T-helper 9 cell (primary cell): Measurements from ENCODE around the gene SLC17A7.
"Not testable (repeated sequence)": the region's sequence is repeated elsewhere in the genome, so short reads cannot be mapped to it uniquely, and the experiment has no call there.

Experiments used
- DNase-seq: peaks from one replicate; pipeline ENCODE4 v3.0.0-alpha.2; 2020
- total RNA-seq, 2 donors: gene quantifications; one replicate each; lab custom pipeline; 2026; lab: John Stamatoyannopoulos, UW

The SLC17A7 gene
- 0 reads per million in 2 donors for total RNA-seq

DNA sequence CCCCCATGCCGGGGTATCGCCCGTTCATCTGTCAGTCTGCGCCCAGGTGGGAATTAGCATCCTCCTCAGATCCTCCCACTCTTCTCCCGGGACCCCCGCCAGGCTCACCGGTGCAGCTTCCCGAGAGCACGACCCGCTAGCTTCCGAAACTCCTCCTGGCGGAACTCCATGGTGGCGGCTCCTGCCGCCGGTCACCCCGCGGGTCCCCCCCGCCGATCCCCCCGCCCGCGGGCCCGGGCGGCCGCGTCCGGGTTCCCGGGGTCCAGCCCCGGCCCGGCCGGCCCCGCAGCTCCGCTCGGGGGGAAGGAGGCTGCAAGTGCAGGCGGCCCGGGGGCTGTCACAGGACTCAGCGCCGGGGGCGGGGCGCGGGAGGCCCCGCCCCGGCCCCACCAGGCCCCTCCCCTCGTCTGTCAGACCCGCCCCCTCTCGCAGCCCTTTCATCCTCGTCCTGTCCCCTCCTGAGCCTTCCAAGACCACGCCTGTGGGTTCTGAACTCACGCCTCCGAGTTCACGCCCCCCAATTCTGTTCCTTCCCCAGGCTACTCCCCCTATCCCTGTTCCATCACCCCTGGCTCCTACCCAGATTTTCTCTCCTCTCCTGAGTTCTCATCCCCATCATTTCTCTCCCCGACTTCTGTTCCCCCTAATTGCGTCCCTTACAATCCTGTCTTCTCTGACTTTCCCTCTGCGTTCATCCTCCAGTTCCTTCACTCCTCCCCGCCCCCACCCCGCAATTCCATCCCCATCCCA, at the start of gene SLC17A7:
Gene SLC17A7 (minus strand): TSS at position 318 of the 750 bp plus-strand sequence. CDS start 148 bp downstream, at position 170.
- DNase-seq: peak; percentile 40

DNA sequence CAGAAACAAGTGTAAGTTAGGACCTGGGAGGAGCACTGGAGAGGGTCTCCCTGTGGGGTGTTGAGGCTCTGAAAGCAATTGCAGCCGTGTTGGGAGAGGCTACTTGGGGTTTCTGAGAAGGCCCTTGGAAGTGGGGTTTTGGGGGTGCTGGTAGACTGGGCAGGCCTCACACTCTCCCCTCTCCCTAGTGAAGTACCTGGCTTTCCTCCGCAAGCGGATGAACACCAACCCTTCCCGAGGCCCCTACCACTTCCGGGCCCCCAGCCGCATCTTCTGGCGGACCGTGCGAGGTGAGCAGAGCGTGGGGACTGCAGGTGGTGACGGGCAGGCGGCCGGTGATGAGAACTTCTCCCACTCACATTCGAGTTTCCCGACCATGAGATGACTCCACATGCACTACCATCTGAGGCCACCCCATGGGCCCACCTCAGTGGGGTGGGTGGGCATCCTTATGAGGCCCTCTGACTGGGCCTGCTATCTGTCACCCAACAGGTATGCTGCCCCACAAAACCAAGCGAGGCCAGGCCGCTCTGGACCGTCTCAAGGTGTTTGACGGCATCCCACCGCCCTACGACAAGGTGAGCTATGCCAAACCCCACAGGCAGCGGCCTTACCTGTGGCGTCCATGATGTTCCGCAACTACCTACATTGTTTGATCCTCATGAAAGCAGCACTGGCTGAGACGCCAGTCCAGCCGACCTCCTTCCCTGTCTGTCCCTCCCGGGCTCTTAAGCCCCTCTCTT, 49.1 kb upstream of the SLC17A7 start:
- DNase-seq: no peak

DNA sequence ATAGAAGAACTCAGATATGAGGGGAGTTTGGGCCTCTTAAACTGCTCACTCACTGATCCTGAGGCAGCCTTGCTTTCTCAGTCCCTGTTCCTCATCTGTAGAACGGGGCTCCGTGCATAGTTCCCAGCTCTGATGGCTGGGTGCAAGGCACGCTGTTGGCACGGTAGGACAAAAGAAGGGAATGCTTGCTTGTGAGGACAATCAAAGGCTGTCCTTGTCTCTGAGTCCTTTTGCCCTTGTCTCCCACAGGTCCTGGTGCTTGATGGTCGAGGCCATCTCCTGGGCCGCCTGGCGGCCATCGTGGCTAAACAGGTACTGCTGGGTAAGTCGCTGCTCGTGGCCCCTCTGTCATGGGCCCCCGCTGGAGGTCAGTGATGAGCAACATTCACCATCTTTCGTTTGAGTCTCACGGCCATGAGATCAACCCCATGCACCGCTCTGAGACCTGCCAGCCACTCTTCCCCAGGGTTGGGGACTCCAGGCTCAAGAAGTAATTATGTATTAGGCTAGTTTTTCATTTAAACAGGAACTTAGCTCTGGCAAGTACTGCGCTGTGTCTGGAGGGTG, 48.4 kb upstream of the SLC17A7 start:
- no peak for DNase-seq

GRCh38 chr19:49488863-49489537, 47.7 kb upstream of the SLC17A7 start:
- DNase-seq: no peak

- DNase-seq: no peak
Observed at GRCh38 chr19:49488046-49488862, 46.9 kb upstream of the SLC17A7 start.

GRCh38 chr19:49487277-49488045, 46.1 kb upstream of the SLC17A7 start, which contains the start of gene RPL13A:
Gene RPL13A, plus strand, starts transcription at chr19:49487608. Its CDS starts 22 bp downstream, at chr19:49487630.
- peak; percentile 99 for DNase-seq

- DNase-seq: no peak
Observed at GRCh38 chr19:49486710-49487276, 45.5 kb upstream of the SLC17A7 start.

DNA sequence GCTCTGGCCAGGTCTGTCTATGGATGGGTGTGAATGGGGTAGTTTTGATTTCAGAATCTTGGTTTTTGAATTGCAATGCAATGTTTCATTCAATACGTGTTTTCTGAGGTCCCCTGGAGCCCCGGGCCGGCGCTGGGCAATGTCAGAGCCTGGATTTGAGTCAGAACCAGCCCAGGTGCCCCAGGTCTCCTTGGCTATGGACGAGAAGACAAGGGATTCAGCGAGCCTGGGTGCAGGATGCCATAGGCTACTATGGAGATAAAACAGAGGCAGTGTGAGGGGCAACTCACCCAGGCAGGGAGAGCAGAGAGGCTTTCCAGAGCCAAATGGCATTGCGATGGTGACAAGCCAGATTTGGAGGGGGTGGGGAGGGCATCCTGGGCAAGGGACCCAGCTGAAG, 44.9 kb upstream of the SLC17A7 start:
- no peak for DNase-seq

- DNase-seq: no peak
Observed at GRCh38 chr19:49481020-49481683, 39.8 kb upstream of the SLC17A7 start.

DNA sequence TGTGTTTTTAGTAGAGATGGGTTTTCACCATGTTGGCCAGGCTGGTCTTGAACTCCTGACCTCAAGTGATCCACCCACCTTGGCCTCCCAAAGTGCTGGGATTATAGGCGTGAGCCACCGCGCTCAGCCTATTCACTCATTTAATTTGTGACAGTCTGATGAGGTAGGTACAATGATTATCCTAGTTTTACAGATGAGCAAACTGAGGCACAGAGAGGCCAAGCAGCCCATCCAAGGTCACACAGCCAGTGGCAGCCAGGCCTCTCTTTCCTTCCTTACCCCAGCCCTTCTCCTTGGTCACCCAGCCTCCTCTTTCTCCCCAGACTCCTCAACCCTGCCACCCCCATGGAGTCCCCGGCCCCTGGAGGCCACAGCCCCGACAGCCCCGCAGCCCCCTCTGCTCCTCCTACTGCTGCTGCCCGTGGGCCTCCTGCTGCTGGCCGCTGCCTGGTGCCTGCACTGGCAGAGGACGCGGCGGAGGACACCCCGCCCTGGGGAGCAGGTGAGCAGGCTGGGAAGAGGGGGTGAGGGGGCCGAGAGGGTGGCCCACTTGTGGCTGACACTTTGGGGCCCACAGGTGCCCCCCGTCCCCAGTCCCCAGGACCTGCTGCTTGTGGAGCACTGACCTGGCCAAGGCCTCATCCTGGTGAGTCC, 38.8 kb upstream of the SLC17A7 start:
- DNase-seq: no peak

DNA sequence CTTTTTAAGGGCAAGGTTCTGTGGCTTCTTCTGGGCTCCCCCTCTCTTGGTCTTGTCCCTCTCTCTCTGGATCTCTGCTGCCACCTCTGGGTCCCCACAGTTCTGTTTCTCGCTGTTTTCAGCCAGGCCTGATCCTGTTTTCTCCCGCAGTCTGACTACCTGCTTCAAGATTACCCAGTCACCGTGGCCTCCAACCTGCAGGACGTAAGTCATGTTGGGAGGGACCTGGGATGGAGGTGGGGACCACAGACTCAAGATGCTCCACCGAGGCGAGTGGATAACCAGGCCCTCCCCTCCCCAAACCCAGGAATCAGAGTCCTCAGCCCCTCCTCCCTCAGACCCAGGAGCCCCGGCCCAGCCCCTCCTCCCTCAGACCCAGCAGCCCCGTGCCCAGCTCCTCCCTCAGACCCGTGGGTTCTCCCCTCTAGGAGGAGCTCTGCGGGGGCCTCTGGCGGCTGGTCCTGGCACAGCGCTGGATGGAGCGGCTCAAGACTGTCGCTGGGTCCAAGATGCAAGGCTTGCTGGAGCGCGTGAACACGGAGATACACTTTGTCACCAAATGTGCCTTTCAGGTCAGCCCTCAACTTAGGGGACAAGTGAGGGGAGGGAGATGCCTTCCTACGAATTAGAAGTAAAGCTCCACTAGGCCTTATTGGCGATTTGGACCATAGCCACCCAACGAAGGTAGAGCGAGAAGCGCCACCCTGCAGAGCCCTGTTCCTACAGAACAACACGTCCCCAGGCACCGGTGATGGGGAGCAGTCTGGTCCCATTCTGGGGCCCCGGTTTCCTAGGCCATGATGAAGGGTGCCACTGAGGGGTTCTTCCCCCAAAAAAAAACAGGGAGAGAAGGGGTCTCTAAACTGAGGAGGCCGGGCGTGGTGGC, 34.9 kb upstream of the SLC17A7 start:
- DNase-seq: peak; percentile 54

- DNase-seq: no peak
Observed at GRCh38 chr19:49475191-49475917, 34.0 kb upstream of the SLC17A7 start.

DNA sequence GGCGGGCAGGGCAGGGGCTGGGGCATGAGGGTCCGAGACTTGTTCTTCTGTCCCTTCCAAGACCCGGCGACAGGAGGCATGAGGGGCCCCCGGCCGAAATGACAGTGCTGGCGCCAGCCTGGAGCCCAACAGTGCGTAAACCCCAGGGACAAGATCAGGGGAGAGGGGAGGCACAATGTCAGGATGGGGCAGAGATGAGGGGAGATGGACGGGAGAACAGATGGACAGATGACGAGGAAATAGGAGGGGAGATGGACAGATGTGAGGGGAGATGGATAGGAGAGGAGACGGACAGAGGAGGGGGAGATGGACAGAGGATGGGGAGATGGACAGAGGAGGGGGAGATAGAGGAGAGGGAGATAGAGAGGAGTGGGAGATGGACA, 33.2 kb upstream of the SLC17A7 start:
- DNase-seq: no peak

GRCh38 chr19:49473868-49474541, 32.7 kb upstream of the SLC17A7 start, which contains the start of gene FLT3LG:
Gene FLT3LG, plus strand, starts transcription at chr19:49474215. Its CDS starts 425 bp downstream, at chr19:49474640.
- DNase-seq: peak; percentile 85

GRCh38 chr19:49473501-49473867, 32.2 kb upstream of the SLC17A7 start:
- DNase-seq: not testable (repeated sequence)

DNA sequence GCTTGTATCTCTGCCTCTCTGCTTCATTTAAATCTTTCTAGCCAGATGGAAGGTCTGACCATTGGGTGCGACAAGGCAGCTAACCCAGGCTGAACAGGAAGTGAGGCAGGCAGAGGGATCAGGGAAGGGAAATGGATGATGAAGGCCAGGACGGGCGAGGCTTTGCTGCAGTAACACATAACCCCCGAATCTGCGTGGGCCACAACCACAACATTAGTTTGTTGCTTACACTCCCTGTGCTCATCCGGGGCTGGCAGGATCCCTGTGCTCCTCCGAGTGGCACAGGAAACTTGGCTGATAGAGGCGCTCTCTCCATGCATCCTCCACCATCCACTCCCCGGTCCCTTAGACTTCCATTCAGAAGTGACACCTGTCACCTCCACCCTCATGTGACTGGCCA, 31.6 kb upstream of the SLC17A7 start:
- no peak for DNase-seq

DNA sequence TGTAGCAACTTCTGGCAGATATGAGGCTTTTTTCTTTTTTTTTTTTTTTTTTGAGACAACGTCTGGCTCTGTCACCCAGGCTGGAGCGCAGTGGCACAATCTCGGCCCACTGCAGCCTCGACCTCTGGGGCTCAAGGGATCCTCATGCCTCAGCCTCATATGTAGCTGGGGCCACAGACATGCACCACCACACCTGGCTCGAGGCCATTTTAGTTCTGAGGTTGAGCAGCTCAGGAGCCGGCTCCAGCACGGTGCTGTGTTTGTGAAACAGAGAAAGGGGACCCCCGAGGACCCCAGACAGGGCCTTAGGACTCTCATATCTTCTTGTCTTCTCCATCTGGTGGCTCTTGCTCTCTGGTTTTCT, 29.3 kb upstream of the SLC17A7 start:
- no peak for DNase-seq
